Naive thymus-derived CD8-positive, alpha-beta T cell (primary cell): Measurements from ENCODE around the gene UBAC2. TPM values are rescaled to one million over a fixed set of nuclear protein-coding genes. Genes with fewer than 3 reads are reported as not detected.
"Not testable (repeated sequence)": the region's sequence is repeated elsewhere in the genome, so short reads cannot be mapped to it uniquely, and the experiment has no call there.

Experiments
- ATAC-seq, 2 donors: fragments of 150-1000 bp; cut with Tn5 transposase in 1 of 2; sonication (Bioruptor Pico), chemical (Tn5 transposase) in 1 of 2; 1 replicate in 1 of 2; 2 replicates in 1 of 2; pipeline ENCODE4 v1.10.0; 2021; ENCODE audit warnings: mild to moderate bottlenecking in 2 of 2, moderate library complexity in 2 of 2
- POLR2A ChIA-PET: fragments of 350-600 bp; sonication (Branson Sonifier 250); formaldehyde crosslinking; loops from one replicate; lab custom pipeline; 2021; ENCODE audit warnings: antibody characterized with exemption; lab: Charles Lee
- DNase-seq, 10 donors: peaks; one replicate each; pipeline versions ENCODE4 v3.0.0 to v3.0.0-alpha.2; 2020 to 2022
- H3K27ac Mint-ChIP-seq, 10 donors: one replicate each; pipeline ENCODE4 v1.8.0; 2020 to 2022; ENCODE audit warnings: mild to moderate bottlenecking in 10 of 10, mixed read lengths in 10 of 10, moderate library complexity in 4 of 10, inconsistent platforms in 1 of 10
- H3K27me3 Mint-ChIP-seq, 5 donors: one replicate each; pipeline ENCODE4 v1.8.0; 2021 to 2022; ENCODE audit warnings: mixed read lengths in 5 of 5
- H3K36me3 Mint-ChIP-seq, 3 donors: one replicate each; pipeline ENCODE4 v1.8.0; 2020 to 2022; ENCODE audit warnings: mixed read lengths in 3 of 3, mild to moderate bottlenecking in 2 of 3, inconsistent platforms in 1 of 3
- H3K4me1 Mint-ChIP-seq, 4 donors: one replicate each; pipeline ENCODE4 v1.8.0; 2021 to 2022; ENCODE audit warnings: mixed read lengths in 4 of 4
- H3K4me3 Mint-ChIP-seq, 10 donors: one replicate each; pipeline ENCODE4 v1.8.0; 2020 to 2022; ENCODE audit warnings: mild to moderate bottlenecking in 10 of 10, mixed read lengths in 10 of 10, moderate library complexity in 6 of 10, inconsistent platforms in 1 of 10
- H3K9me3 Mint-ChIP-seq, 9 donors: one replicate each; pipeline ENCODE4 v1.8.0; 2020 to 2022; ENCODE audit warnings: mixed read lengths in 9 of 9, mild to moderate bottlenecking in 3 of 9, inconsistent platforms in 1 of 9, moderate library complexity in 1 of 9
- polyA plus RNA-seq, 3 donors: library from polyadenylated mRNA; unstranded; fragments of 300-500 nt; fragmentation: Illumina TruSeq; gene quantifications; one replicate each; pipeline ENCODE4 v1.2.3, GENCODE V29; 2021
- total RNA-seq, 8 experiments: library from RNA in 2 of 8; stranded (reverse) in 2 of 8; gene quantifications; one replicate each; pipeline ENCODE4 v1.2.3 and lab custom pipeline; 2021 to 2026

UBAC2 gene
- total and polyA plus RNA-seq, 5 experiments from 2014 or later = 105 to 178 (median 160) TPM

DNA sequence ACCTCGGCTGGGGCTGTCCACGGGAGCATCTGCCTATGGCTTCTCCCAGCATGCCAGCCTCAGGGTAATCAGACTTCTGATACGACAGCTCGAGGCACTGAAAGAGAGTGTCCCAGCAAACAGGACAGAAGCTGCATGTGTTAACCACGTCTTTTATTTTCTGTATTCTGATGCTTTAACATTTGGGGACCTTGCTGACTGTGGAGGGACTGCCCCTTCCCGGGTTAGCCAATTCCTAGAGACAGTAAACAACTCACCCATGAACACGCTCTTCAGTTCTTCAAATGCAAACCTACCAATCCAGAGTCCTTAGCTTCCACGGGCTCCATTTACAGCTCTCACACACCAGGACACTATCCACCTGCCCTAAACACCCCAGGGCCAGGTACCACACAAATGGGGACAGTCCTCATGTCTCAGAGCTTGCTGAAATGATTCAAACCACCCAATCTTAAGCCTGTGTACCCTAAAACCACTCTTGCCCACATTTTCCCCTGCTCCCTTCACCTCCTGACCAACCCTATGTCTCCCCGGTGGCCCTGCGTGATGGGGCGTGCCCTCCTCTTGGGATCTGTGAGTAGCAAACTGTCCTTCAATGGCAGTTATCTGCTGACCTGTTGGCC, 208.9 kb downstream of the UBAC2 start:
- not testable (repeated sequence) for DNase-seq, H3K27me3 Mint-ChIP-seq, H3K4me3 Mint-ChIP-seq, H3K9me3 Mint-ChIP-seq, ATAC-seq
- POLR2A ChIA-PET = interaction anchor here (1.2 to 2.6 kb wide), 5 partner anchors 11 to 25 kb away, joined by 3 to 15 read pairs (median 5); no protein-coding TSS in a partner anchor
- peak overlapping the region in 9 of 10 donors; percentile 17 to 89 (median 57) for H3K27ac Mint-ChIP-seq
- peaks cover 17 to 40% (median 24%) of the 10 kb centered on the region in 4 donors for H3K4me1 Mint-ChIP-seq
- peaks cover 6 to 15% (median 7%) of the 10 kb centered on the region in 3 donors for H3K36me3 Mint-ChIP-seq

GRCh38 chr13:99410646-99411475, 210.2 kb downstream of the UBAC2 start:
- not testable (repeated sequence) for ATAC-seq, DNase-seq, H3K27me3 Mint-ChIP-seq, H3K9me3 Mint-ChIP-seq
- Mint-ChIP-seq H3K36me3 (peaks cover 6 to 13% (median 7%) of the 10 kb centered on the region in 3 donors), H3K27ac (peak overlapping the region in 6 of 10 donors; percentile 38 to 76 (median 63)), H3K4me3 (peak overlapping the region in 1 of 10 donors; percentile 21), H3K4me1 (peaks cover 18 to 34% (median 23%) of the 10 kb centered on the region in 4 donors)
- POLR2A ChIA-PET = interaction anchor here (0.7 to 2.6 kb wide), 7 partner anchors 9 to 357 kb away, joined by 3 to 15 read pairs (median 4); no protein-coding TSS in a partner anchor

- no peak overlapping the region for H3K4me3 Mint-ChIP-seq
- DNase-seq = no peak
- peaks cover 0 to 6% (median 0%) of the 10 kb centered on the region in 9 donors for H3K9me3 Mint-ChIP-seq
- no peak overlapping the region for H3K27ac Mint-ChIP-seq
- H3K4me1 Mint-ChIP-seq = peaks cover 11 to 33% (median 18%) of the 10 kb centered on the region in 4 donors
- POLR2A ChIA-PET = interaction anchor here (0.5 to 2.0 kb wide), 9 partner anchors 13 to 362 kb away, joined by 3 to 20 read pairs (median 5); partner anchors contain the start of gene UBAC2
- no peak for ATAC-seq
- no peaks in the 10 kb centered on the region for H3K27me3 Mint-ChIP-seq
- peaks cover 4 to 11% (median 7%) of the 10 kb centered on the region in 3 donors for H3K36me3 Mint-ChIP-seq
Observed at GRCh38 chr13:99412856-99413255, 212.2 kb downstream of the UBAC2 start.

GRCh38 chr13:99414048-99414995, 213.7 kb downstream of the UBAC2 start:
- H3K4me1 Mint-ChIP-seq = peaks cover 10 to 46% (median 17%) of the 10 kb centered on the region in 4 donors
- no peak overlapping the region for H3K4me3 Mint-ChIP-seq
- no peaks in the 10 kb centered on the region for H3K27me3 Mint-ChIP-seq
- ATAC-seq (no peak), DNase-seq (peak in 1 of 10 donors; percentile 27)
- no peak overlapping the region for H3K27ac Mint-ChIP-seq
- peaks cover 4 to 8% (median 7%) of the 10 kb centered on the region in 3 donors for H3K36me3 Mint-ChIP-seq
- peaks cover 0 to 6% (median 0%) of the 10 kb centered on the region in 9 donors for H3K9me3 Mint-ChIP-seq
- POLR2A ChIA-PET = interaction anchor here (0.5 to 6.0 kb wide), 11 partner anchors 9 to 259 kb away, joined by 3 to 60 read pairs (median 7); partner anchors contain the start of gene UBAC2

- Mint-ChIP-seq H3K4me3 (no peak overlapping the region), H3K4me1 (peaks cover 10 to 50% (median 18%) of the 10 kb centered on the region in 4 donors), H3K27ac (no peak overlapping the region), H3K9me3 (peaks cover 0 to 6% (median 0%) of the 10 kb centered on the region in 9 donors), H3K36me3 (peaks cover 4 to 8% (median 7%) of the 10 kb centered on the region in 3 donors), H3K27me3 (no peaks in the 10 kb centered on the region)
- ATAC-seq (no peak), DNase-seq (no peak)
- POLR2A ChIA-PET = interaction anchor here (1.1 to 6.0 kb wide), 10 partner anchors 10 to 329 kb away, joined by 3 to 60 read pairs (median 7); partner anchors contain the start of gene UBAC2
Observed at GRCh38 chr13:99415014-99415650, 214.5 kb downstream of the UBAC2 start.

- DNase-seq (peak in 5 of 10 donors; percentile 31 to 69 (median 39)), ATAC-seq (peak in 1 of 2 donors; percentile 32)
- no peak overlapping the region for H3K27ac Mint-ChIP-seq
- peaks cover 0 to 6% (median 0%) of the 10 kb centered on the region in 9 donors for H3K9me3 Mint-ChIP-seq
- no peak overlapping the region for H3K4me3 Mint-ChIP-seq
- POLR2A ChIA-PET = interaction anchor here (0.9 to 6.0 kb wide), 11 partner anchors 9 to 329 kb away, joined by 3 to 60 read pairs (median 7); partner anchors contain the start of genes CLYBL and UBAC2
- H3K36me3 Mint-ChIP-seq = peaks cover 4 to 8% (median 7%) of the 10 kb centered on the region in 3 donors
- H3K27me3 Mint-ChIP-seq = no peaks in the 10 kb centered on the region
- peaks cover 15 to 53% (median 23%) of the 10 kb centered on the region in 4 donors for H3K4me1 Mint-ChIP-seq
Observed at GRCh38 chr13:99415851-99416331, 215.2 kb downstream of the UBAC2 start.

- POLR2A ChIA-PET = interaction anchor here (0.9 to 6.0 kb wide), 12 partner anchors 9 to 330 kb away, joined by 3 to 60 read pairs (median 6); partner anchors contain the start of genes CLYBL and UBAC2
- ATAC-seq = peak; percentile 34 to 39
- Mint-ChIP-seq H3K36me3 (peaks cover 4 to 8% (median 7%) of the 10 kb centered on the region in 3 donors), H3K4me3 (no peak overlapping the region), H3K4me1 (peaks cover 21 to 58% (median 27%) of the 10 kb centered on the region in 4 donors), H3K27me3 (no peaks in the 10 kb centered on the region), H3K27ac (no peak overlapping the region), H3K9me3 (peaks cover 0 to 6% (median 0%) of the 10 kb centered on the region in 9 donors)
- DNase-seq = peak in 6 of 10 donors; percentile 26 to 68 (median 59)
Observed at GRCh38 chr13:99416411-99417121, 215.9 kb downstream of the UBAC2 start.

DNA sequence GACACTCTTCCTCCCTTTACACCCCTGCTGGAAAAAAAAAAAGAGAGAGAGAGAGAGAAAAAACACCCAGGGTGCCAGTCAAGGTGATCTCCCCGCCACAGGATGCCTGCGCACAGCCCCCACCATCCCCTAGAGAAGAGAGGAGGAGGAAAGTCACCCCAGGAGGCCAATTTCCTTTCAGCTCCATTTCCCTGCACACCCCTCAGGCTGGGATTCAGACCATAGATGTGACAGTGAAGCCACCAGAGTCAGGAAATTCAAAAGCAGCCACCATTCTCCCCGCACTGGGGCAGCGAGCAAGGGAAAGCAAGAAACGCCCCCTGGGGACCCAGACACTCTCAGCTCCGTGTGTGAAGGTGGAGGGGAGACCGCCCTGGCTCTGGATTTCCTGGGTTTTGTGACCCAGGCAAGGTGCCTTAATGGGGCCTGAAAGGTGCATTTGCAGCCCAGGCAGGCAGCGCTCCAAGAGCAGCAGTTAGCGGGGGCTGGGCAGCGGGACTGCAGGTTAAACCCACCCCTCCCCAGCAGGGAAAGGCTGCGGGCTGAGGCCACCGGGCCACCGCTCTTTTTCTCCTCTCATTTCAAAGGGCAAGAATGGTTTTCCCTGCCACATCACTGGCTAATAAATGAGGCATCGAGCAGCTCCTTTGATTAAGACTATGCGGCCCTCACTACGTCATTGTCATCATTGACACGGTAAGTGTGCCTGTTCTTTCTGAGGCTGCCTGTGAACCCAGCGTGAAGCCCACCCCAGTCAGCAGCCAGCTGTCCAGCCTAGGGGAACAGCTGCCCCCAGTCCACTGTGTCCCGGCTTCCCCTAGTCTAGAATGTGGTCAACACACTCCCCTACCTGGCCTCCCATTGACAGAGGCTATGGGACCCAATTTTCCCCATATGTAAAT, 216.8 kb downstream of the UBAC2 start:
- POLR2A ChIA-PET = interaction anchor here (0.7 to 6.0 kb wide), 11 partner anchors 8 to 331 kb away, joined by 3 to 60 read pairs (median 5); no protein-coding TSS in a partner anchor
- Mint-ChIP-seq H3K4me3 (peak overlapping the region in 2 of 10 donors; percentile 42 to 44), H3K27ac (no peak overlapping the region), H3K36me3 (no peaks in the 10 kb centered on the region), H3K4me1 (peaks cover 30 to 67% (median 35%) of the 10 kb centered on the region in 4 donors), H3K9me3 (no peaks in the 10 kb centered on the region), H3K27me3 (no peaks in the 10 kb centered on the region)
- peak; percentile 14 to 43 for ATAC-seq
- DNase-seq = peak in 7 of 10 donors; percentile 43 to 74 (median 58)

DNA sequence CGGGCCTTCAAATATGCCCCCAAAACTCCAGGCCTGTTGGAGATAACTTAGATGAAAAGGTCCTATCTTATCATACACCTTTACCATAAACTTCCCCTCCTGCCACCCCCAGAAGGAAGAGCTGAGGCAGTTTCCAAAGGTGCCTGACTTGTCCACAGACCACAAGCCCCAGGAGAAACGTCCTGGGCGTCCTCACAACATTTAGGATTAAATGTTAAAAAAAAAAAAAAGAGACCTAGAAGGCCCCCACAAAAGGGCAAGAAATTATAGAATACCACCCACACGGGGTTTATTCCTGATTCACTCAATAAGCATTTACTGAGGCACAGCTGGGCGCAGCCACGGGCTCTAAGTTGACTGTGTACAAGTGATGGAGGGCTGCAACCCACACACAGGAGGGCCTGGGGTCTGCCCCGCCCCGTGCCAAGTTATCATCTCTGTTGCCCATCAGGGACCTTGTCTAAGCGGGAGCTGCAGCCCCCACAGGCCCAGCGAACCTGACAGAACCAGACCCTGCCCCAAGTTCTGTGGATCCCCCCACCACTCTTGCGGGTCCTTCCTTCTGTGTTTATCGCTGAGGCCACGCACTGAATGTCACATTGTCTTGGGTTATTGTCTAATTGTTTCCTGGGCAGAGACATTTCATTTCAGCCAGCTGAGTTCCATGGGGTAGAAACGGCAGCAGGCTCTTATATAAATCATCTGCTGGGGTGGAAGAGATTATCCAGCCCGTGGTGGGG, 217.6 kb downstream of the UBAC2 start:
- Mint-ChIP-seq H3K4me1 (peaks cover 38 to 75% (median 42%) of the 10 kb centered on the region in 4 donors), H3K4me3 (peak overlapping the region in 7 of 10 donors; percentile 13 to 90 (median 46)), H3K27ac (peak overlapping the region in 4 of 10 donors; percentile 64 to 84 (median 80)), H3K27me3 (no peaks in the 10 kb centered on the region), H3K9me3 (no peaks in the 10 kb centered on the region), H3K36me3 (no peaks in the 10 kb centered on the region)
- POLR2A ChIA-PET = interaction anchor here (0.7 to 6.0 kb wide), 9 partner anchors 7 to 240 kb away, joined by 3 to 60 read pairs (median 3); no protein-coding TSS in a partner anchor
- ATAC-seq (no peak), DNase-seq (peak in 1 of 10 donors; percentile 44)
